ENCODE results near the gene LARP4B.

GRCh38 chr10:817371-817770, 114.1 kb downstream of the LARP4B start:
- TF ChIP-seq CTCF (conservative IDR thresholded peaks at IDR 0.05; ENCODE audit: low read depth in 2 of 2) (no peak), EZH2 (IDR thresholded peaks at IDR 0.05; ENCODE audit: low read depth, unreplicated experiment) (no peak), JUNB (IDR thresholded peaks at IDR 0.05; ENCODE audit: unreplicated experiment) (no peak), REST (IDR thresholded peaks at IDR 0.05; ENCODE audit: unreplicated experiment) (no peak), EZH2phosphoT487 (IDR thresholded peaks at IDR 0.05; ENCODE audit: unreplicated experiment) (no peak), POLR2AphosphoS5 (IDR thresholded peaks at IDR 0.05; ENCODE audit: low read depth) (no peak), CREB1 (CRISPR knock-in tag; IDR thresholded peaks at IDR 0.05; ENCODE audit: low read depth) (no peak), ZNF462 (CRISPR knock-in tag; IDR thresholded peaks at IDR 0.05) (no peak)
